ENCODE results near the gene MAF.

MAF gene

DNA sequence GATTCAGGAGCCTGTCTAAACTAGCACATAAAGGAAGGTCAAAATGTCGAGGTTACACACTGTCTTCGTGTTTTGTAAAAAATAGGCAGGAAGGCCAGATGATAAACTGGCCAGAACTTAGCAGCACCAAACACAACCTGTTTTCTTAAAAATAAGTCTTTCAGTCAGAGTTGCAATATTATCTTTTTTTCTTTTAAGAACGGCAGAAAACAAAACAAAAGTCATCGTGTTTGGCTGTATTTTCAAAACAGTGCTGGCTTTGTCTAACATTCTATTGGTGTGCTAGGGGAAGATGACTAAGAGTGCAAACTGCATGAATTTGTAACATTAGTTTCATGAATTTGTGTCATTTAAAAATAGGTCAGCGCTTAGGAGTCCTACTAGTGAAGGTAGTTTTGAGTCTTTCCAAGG, 5.3 kb downstream of the MAF start:
- H3K4me3 ChIP-seq (ENCODE audit: control insufficient read depth, low read depth, low read length): no peak overlapping the region
- no peak for DNase-seq (ENCODE audit: low read depth)

DNA sequence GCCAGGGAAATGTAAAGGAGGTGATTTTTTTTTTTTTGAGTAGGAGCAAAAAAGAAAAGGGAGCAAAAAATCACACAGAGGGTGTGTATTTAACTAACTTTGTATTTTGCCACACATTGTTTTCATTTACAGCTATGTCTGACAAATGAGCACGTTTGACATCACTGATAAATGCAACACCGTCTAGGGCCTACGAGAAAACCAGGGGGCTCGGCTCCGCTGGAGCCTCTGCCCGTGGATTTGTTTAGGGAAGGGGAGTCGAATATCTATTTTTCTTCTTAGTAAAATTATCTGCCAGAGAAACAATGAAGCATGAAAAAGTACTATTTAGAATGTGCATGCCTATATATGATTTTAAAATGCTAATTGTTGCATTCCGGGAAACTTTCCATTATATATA, 6.8 kb downstream of the MAF start:
- DNase-seq (ENCODE audit: low read depth): no peak
- no peak overlapping the region for H3K4me3 ChIP-seq (ENCODE audit: control insufficient read depth, low read depth, low read length)
- TF ChIP-seq, protein P1, sequence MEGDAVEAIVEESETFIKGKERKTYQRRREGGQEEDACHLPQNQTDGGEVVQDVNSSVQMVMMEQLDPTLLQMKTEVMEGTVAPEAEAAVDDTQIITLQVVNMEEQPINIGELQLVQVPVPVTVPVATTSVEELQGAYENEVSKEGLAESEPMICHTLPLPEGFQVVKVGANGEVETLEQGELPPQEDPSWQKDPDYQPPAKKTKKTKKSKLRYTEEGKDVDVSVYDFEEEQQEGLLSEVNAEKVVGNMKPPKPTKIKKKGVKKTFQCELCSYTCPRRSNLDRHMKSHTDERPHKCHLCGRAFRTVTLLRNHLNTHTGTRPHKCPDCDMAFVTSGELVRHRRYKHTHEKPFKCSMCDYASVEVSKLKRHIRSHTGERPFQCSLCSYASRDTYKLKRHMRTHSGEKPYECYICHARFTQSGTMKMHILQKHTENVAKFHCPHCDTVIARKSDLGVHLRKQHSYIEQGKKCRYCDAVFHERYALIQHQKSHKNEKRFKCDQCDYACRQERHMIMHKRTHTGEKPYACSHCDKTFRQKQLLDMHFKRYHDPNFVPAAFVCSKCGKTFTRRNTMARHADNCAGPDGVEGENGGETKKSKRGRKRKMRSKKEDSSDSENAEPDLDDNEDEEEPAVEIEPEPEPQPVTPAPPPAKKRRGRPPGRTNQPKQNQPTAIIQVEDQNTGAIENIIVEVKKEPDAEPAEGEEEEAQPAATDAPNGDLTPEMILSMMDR (conservative IDR thresholded peaks at IDR 0.05; ENCODE audit: control insufficient read depth, insufficient read depth, low read depth, low read length): no peak

More for the DNA sequence above, 5.3 kb downstream of the MAF start:
- TF ChIP-seq, protein P1 (conservative IDR thresholded peaks at IDR 0.05; ENCODE audit: control insufficient read depth, insufficient read depth, low read depth, low read length): no peak

DNA sequence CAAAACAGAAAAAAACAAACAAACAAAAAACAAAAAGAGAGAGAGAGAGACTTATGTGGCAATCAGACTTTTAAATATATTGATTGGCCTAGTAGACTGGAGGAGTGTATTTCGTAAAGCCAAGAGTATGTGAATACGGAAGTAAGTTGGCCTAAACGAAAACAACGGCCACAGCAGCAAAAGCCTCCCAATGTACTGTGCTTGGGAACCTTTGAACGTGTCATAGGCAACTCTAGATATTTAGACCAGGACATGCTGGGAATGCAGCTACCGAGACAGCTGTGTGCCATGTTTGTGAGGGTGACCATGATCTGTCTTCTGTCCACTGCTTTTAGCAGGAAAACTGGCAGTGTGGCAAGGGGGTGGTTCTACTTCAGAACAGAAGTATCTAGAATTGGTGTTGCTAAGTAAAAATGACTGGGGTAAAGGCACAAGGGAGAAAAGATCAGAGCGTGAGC, 7.4 kb downstream of the MAF start:
- no peak for DNase-seq (ENCODE audit: low read depth)
- H3K4me3 ChIP-seq (ENCODE audit: control insufficient read depth, low read depth, low read length): no peak overlapping the region
- TF ChIP-seq, protein P1 (conservative IDR thresholded peaks at IDR 0.05; ENCODE audit: control insufficient read depth, insufficient read depth, low read depth, low read length): no peak

DNA sequence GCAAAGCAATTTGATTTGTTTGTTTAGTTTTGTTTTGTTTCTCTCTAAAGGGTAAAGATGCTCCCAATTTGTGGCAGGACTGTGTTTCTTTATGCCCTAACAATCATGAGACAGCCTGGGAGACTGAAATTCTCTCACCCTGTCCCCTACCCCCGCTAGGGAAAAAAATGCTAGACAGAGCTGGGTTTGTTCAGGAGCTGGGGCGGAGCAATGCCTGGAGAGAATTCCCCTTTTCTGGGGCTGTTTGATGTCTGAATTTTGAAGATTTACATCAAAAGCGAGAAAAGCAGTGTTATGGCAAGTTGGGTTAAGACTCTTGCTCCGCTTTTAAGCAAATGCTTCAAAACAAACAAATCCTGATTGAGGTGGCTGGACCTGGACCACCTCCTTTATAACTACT, 8.4 kb downstream of the MAF start:
- no peak for DNase-seq (ENCODE audit: low read depth)
- TF ChIP-seq, protein P1 (conservative IDR thresholded peaks at IDR 0.05; ENCODE audit: control insufficient read depth, insufficient read depth, low read depth, low read length): no peak
- no peak overlapping the region for H3K4me3 ChIP-seq (ENCODE audit: control insufficient read depth, low read depth, low read length)

DNA sequence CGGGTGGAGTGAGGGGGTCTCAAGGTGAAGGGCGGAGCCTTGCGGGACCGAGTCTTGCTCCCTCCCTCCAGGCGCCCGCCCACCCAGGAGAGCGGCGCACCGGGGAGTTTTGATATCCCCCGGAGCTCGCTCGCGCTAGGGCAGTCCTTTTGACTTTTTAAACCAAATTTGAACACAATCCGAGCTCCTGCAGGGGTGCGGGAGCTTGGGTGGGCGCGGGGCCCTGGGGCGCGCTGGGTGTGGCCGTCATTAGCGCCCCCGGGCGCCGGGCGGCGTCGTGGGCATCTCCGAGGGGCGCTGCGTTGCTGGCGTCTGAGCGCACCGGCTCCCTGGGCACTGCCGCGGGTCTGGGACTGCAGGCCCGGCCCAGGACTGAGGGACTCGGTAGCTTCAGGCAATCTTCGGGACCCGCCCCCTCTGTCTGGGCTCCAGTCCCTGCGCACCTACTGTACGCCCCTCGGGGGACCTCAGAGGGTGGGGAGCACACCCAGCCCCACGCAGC, 10.9 kb downstream of the MAF start:
- TF ChIP-seq, protein P1 (conservative IDR thresholded peaks at IDR 0.05; ENCODE audit: control insufficient read depth, insufficient read depth, low read depth, low read length): no peak
- no peak overlapping the region for H3K4me3 ChIP-seq (ENCODE audit: control insufficient read depth, low read depth, low read length)
- DNase-seq (ENCODE audit: low read depth): no peak

DNA sequence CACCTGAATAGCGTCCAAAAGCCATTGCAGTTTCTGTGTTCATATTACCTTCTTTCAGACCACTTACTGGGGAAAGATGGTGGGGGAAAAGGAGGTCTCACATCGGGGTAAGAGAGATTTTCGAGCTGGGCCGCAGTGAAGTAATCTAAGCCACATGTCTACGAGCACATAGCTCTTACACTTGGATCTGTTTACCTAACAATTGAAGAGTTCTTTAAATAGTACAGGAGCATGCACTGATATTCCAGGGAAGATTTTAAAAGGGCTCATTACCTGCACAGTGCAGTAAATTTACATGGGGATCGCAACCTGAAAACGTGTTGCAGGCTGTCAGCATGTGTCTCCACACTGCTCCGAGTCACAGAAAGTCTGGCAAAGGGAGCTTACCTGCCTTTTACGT, 12.6 kb downstream of the MAF start:
- no peak for DNase-seq (ENCODE audit: low read depth)

More for the DNA sequence above, 12.6 kb downstream of the MAF start:
- TF ChIP-seq, protein P1 (conservative IDR thresholded peaks at IDR 0.05; ENCODE audit: control insufficient read depth, insufficient read depth, low read depth, low read length): no peak
- H3K4me3 ChIP-seq (ENCODE audit: control insufficient read depth, low read depth, low read length): no peak overlapping the region
